Astrocyte of the spinal cord (primary cell): Measurements from ENCODE around the gene SHPK.

Experiments
- DNase-seq: peaks from one replicate; pipeline ENCODE4 v3.0.0; 2011; ENCODE audit warnings: low read depth, low spot score
- H3K4me3 ChIP-seq: 2 replicates; pipeline ENCODE4 v1.5.1; 2011; ENCODE audit warnings: low read depth, mild to moderate bottlenecking, low read length, moderate library complexity
- CTCF ChIP-seq: IDR thresholded peaks from 2 replicates; pipeline ENCODE4 v1.5.1; 2012; ENCODE audit warnings: low read depth, mild to moderate bottlenecking, low read length, inconsistent platforms
- in situ Hi-C: cut with HindIII; loops from 2 replicates; pipeline ENCODE4 v1.10.0; 2017; ENCODE audit warnings: low sequenced_read_pairs

Gene SHPK

GRCh38 chr17:3636154-3636907 lies at the start of gene SHPK, which contains the start of gene CTNS:
Gene SHPK (minus strand): TSS chr17:3636250. CDS start chr17:3636219, 31 bp downstream.
Gene CTNS (plus strand): TSS chr17:3636760. CDS start chr17:3640207, 3,447 bp downstream.
- peak; percentile 98 for DNase-seq
- no peak for TF ChIP-seq CTCF
- in situ Hi-C loops: no loop called here
- H3K4me3 ChIP-seq: peak within 1 kb of the TSS; percentile 76

GRCh38 chr17:3685174-3685573 lies 49.1 kb upstream of the SHPK start:
- no peak overlapping the region for H3K4me3 ChIP-seq
- TF ChIP-seq CTCF: no peak
- in situ Hi-C loops: no loop called here
- DNase-seq: no peak

GRCh38 chr17:3683054-3683511 lies 47.0 kb upstream of the SHPK start:
- peak; percentile 98 for TF ChIP-seq CTCF
- in situ Hi-C loops: no loop called here
- no peak overlapping the region for H3K4me3 ChIP-seq
- DNase-seq: no peak

- TF ChIP-seq CTCF: no peak
- in situ Hi-C loops: no loop called here
- no peak for DNase-seq
- no peak overlapping the region for H3K4me3 ChIP-seq
Observed at GRCh38 chr17:3682033-3682432, 46.0 kb upstream of the SHPK start.

- DNase-seq: no peak
- no peak for TF ChIP-seq CTCF
- in situ Hi-C loops: no loop called here
- no peak overlapping the region for H3K4me3 ChIP-seq
Observed at GRCh38 chr17:3681565-3681964, 45.5 kb upstream of the SHPK start.

GRCh38 chr17:3681057-3681456 lies 45.0 kb upstream of the SHPK start:
- no peak for TF ChIP-seq CTCF
- in situ Hi-C loops: no loop called here
- H3K4me3 ChIP-seq: no peak overlapping the region
- no peak for DNase-seq
